H4 (cell line): Measurements from ENCODE around the gene SELENOV. TPM values are rescaled to one million over a fixed set of nuclear protein-coding genes. Genes with fewer than 3 reads are reported as not detected.
A peak's percentile ranks its signal among the peaks of the same experiment; 100 is the strongest.

Experiments
- DNase-seq: peaks from one replicate; pipeline ENCODE4 v3.0.0-alpha.2; 2015; ENCODE audit warnings: low spot score
- total RNA-seq: library from RNA; depleted of rRNA; stranded (reverse); fragments of >200 nt; shearing (Covaris generic); gene quantifications from 2 replicates; pipeline ENCODE4 v1.2.3, GENCODE V29; 2014

The SELENOV gene
- total RNA-seq, 1 experiment from 2014 or later, result not detected

DNA sequence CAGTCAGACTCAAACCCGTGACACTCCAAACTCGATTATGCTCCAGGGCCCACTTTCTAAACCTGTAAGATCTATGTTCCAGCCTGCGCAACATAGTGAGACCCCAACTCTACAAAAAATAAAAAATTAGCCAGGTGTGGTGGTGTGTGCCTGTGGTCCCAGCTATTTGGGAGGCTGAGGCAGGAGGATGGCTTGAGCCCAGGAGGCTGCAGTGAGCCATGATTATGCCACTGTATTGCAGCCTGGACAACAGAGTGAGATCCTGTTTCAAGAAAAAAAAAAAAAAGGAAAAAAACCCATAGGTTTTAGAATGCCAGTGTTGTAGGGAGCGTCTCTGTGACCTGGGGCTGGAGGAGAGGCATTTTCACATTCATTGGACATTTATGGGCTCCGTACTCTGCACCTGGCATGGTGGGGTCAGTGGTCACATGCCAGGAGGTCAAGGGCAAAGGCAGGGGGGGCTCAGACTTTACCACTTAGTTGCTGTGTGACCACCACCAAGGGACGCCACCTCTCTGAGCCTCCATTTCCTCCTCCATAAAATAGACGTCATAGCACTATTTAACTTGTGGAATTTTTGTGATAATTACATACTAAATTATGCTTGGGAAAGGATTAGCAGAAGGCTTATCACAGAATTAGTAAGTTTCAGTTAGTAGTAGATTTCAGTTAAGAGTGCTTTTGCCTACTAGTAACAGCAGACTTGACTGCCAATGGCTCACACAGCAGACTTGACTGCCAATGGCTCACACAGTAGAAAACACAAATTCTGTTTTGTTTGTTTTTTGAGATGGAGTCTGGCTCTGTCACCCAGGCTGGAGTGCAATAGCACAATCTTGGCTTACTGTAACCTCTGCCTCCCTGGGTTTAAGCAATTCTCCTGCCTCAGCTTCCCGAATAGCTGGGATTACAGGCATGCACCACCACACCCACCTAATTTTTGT lies 5.9 kb downstream of the SELENOV start:
- no peak for DNase-seq

DNA sequence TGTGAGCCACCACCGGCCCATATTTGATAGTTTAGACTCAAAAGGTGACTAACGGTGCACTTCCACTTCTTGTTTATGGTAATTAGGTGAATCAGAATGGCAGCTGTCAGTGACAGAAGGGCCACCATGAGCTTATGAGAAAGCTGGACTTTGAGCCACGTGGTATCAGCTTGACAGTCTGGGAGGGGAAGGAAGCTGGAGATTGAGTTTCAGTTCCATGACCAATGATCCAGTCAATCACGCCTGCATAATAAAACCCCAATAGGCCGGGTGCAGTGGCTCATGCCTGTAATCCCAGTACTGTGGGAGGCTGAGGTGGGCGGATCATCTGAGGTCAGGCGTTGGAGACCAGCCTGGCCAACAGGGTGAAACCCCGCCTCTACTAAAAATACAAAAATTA lies 9.6 kb downstream of the SELENOV start:
- DNase-seq, result no peak

DNA sequence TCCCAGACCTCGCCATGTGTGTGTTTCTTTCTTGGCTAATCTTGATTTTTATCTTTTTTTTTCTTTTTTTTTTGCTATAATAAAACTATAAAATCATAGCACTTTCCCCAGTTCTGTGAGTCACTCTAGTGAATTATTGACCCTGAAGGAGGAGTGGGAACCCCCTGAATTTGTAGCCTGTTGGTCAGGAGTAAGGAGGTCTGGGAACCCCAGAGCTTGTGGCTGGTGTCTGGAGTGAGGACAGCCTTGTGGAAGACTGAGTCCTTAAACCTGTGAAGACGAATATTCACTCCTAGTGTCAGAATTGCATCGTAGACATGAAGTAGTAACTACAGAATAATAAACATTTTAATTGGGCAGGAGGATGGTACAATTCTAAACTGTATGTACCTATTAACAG lies 10.3 kb downstream of the SELENOV start:
- DNase-seq, result no peak

DNA sequence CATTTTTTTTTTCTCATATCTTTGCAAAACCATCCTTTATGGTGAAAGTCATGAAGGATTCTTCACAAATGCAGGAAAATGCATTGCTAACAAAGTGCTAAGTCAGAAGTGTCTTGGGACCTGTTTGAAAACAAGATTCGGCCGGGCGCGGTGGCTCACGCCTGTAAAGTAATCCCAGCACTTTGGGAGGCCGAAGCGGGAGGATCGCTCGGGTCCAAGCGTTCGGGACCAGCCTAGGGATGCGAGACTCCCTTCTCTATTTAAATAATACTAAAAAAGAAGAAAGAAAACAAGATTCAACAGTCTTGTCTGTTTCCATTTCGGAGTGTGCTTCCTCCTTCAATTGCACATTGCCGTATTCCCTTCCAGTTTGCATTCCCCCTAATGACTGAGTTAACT lies 16.9 kb downstream of the SELENOV start:
- DNase-seq, result no peak

DNA sequence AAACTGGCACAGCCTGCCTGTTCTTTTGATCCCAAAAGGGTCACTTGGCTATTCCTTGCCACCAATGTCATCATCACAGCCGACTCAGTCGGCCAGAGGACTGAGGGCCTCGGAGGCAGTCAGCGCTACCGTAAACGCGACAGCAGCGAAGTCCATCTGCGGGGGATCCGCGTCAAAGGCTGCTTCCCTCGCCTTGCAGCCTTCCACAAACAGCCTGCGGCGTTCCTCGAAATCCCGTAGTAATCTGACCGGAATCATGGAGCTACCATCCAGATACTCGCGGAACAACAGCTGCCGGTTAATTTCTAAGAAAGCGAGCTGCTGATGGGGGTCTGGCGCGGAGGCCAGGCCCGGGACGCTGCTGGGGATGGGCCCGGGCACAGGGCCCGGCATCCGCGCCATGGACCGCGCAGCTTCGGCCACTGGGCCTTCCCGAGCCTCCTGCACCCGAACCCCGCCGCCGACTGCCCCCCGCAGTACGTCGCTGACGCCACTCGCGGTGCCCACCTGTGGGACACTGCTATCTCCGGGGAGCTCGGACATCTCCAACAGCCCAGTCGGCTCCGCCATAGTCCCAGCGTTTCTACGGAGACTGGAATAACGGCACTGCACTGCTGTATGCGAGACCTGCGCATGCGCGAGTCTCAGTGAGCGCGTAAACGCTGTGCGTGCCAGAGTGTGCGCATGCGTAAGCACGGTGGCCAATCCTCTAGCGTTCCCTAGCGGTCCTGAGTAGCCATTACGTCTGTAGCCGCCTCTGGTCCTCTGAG lies 17.5 kb downstream of the SELENOV start, which contains the start of gene EID2B:
Gene EID2B (minus strand): TSS at position 620 of the 770 bp plus-strand sequence. CDS start 50 bp downstream, at position 570.
- DNase-seq, result peak; percentile 93

DNA sequence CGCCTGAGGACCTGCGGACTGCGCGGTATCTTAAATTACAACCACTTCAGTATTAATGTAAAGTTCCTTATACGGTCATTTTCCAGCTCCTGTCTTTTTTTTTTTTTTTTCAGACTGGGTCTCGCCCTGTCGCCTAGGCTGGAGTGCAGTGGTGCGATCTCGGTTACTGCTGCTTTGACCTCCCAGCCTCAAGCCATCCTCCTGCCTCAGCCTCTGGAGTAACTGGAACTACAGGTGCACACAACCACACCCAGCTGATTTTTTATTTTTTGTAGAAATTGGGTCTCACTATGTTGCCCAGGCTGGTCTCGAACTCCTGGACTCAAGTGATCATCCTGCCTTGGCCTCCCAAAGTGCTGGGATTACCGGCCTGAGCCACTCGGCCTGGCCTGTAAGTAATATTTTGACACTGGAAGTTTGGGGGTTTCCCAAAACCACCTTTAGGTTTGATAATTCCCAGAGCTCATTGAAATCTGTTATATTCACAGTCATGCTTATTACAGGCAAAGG lies 18.1 kb downstream of the SELENOV start:
- no peak for DNase-seq

DNA sequence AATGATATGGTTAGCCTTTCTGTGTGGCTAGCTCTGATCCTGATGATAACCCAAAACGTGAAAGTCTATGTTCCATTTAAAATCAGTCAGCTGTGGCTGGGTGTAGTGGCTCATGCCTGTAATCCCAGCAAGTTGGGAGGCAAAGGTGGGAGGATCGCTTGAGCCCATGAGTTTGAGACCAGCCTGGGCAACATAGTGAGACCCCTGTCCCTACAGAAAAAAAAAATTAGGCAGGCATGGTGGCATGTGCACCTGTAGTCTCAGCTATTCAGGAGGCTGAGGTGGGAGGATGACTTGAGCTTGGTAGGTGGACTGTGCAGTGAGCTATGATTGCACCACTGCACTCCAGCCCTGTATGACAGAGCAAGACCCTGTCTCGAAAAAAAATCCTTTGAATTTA lies 18.9 kb downstream of the SELENOV start:
- no peak for DNase-seq

DNA sequence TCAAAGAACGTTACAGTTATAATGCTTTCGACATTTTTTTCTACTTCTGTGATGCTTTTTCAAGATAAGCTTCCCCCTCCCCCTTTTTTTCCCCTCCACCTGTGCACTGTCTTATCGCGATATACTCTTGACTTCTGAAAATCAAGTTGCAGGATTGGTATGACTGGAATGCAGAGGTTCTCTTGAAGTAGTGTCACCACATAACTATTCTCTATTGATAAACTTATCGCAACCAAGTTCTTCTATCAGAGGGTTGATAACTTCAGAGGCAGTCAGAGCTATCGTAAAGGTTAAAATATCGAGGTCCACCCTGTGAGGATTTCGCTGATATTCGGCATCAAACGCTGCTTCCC lies 24.2 kb downstream of the SELENOV start:
- DNase-seq, result no peak

DNA sequence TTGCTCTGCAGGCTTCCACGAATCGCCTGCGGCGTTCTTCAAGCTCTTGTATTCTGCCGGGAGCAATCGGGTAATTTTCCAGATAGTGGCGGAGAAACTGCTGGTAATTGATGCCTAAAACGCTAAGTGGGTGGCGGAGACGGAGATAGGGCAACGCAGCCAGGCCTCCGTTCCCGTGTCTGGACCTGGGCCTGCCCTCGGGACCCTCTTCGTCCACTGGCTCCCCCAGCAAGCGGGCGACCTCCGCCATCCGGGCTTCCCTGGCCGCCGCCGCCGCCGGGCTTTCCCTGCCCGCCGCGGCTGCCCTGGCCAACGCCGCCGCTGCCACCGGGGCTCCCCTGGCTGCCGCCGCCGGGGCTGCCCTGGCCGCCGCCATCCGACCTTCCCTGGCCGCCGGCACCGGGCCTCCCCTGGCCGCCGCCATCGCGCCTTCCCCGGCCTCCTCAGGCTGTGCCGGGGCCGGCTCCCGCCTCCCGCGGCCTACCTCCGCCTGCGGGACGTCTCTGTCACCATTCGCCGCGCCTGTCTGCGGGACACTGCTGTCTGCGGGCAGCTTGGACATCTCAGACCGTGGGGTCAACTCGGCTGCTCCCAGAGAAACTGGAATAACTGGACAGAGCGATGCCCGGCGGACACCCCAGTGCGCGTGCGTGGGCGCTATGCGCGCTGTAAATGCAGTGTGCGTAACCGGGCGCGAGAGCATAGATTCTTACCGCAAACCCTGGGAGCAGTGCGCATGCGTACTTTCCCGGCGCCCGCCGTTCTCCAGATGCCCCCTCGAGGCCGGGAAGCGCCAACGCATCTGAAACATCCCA lies 24.8 kb downstream of the SELENOV start, which contains the start of gene EID2:
Gene EID2 (minus strand): TSS at position 644 of the 815 bp plus-strand sequence. CDS start 82 bp downstream, at position 562.
- peak; percentile 85 for DNase-seq

DNA sequence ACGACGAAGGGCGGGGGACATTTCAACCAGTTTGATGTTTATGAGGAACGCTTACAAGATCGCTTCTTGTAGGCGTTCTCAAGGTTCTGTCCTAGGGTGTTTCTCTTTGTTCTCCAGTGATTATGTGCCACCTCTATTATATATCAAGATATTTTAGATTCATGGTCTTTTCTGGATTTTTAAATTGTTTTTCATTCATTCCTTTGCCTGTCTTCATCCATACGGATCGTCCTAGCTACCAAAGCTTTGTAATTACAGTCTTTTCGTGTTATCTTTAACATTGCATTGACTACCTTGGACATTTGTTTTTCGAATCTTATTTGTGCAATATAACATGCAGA lies 25.4 kb downstream of the SELENOV start:
- no peak for DNase-seq

DNA sequence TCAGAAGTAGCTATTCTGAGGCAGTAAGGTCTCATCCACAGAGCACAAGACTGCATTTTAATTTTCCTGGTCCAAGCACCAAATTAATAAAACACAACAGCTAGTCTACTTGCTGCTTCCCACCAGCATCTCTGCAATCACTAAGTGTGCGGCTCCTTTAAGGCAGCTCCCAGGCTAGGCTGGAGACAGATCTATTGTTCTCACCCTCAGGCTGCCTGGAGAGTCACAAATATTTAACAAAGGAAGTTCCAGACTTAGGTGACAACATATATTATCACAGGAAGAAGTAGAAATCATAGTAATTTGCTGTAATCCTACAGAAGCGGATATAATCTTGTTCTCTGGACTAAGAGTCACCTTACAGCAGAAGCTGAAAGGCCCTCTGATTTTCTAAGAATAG lies 27.3 kb downstream of the SELENOV start:
- no peak for DNase-seq

DNA sequence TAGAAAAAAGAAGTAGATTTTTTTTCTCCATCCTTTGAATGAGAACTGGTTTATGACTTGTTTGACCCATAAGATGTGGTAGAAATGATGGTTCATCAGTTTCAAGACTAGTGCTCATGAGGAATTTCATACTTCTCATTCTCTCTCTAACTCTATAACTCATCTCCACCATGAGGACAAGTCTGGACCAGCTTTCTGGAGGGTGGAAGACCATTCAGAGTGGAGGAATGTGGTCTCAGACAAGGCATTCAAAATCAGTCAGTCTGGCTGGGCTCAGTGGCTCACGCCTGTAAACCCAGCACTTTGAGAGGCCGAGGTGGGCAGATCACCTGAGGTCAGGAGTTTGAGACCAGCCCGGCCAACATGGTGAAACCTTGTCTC lies 28.5 kb downstream of the SELENOV start:
- no peak for DNase-seq

DNA sequence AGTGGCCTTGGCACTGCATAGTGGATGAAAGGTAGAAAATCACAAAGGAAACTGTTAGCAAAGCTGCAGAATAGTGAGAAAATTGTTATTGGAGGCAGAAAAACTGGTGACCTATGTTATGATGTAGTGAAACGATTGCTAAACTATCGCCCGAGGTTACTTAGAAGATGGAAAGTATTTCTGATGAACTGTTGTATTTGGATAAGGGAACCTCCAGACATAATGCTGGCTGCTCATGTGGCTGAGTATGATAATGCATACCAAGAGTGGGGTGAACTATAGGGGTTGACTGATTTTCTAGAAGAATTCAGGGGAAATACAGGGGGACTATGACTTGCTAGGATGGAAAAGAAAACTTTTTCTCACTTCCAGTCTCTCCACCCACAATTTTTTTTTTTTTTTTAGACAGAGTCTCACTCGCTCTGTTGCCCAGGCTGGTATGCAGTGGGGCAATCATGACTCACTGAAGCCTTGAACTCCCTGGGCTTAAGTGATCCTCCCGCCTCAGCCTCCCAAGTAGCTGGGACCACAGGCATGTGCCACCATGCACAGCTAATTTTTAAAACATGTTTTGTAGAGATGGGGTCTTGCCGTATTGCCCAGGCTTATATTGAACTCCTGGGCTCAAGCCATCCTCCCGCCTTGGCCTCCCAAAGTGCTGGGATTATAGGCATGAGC lies 29.4 kb downstream of the SELENOV start:
- peak; percentile 19 for DNase-seq

DNA sequence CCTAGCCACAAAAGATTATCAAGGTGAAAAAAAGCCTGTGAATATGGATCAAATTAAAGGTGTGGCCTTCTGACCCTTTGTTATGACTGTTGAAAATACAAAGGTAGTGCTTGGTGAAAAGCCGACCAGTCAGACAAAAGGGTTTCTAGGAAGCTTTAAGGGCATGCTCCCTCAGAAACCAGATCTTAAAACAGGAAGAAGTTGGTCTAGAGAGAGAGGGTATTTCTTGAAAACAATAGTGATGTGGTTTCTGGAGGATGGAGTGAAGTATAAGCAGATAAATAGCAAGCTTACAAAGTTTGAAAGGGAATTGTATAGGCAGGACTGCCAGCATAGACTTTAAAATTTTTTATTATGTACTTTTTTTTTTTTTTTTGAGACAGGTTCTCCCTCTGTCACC lies 30.0 kb downstream of the SELENOV start:
- DNase-seq, result no peak

DNA sequence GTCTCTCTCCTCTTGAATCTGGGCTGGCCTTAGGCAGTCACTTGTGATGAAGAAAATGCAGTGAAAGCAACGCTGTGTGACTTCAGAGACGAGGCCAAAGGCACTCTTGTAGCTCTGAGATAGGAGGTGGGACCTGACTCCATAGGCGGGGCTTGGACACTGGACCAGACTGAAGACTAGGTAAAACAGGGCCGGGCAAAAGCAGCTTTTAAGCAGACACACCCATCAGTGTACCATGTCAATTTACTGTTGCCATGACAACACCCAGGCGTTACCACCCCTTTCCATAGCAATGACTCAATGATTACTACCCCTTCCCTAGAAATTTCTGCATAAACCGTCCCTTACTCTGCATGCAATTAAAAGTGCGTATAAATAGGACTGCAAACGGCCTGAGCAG lies 31.7 kb downstream of the SELENOV start:
- DNase-seq, result no peak

DNA sequence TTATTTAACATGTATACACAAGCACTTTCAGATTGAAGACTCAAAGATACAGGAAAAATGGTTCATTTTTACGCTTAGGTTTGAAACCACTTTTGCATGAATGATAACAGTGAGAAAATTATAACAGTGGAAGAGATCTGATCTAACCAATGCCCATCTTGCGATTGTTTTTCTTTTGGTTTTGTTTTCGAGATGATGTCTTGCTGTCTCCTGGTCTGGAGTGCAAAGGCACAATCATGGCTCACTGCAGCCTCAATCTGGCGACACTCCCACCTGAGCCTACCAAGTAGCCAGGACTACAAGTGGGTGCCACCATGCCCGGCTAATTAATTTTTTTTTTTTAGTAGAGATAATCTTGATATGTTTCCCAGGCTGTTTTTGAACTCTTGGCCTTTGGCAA lies 35.3 kb downstream of the SELENOV start:
- DNase-seq, result no peak

DNA sequence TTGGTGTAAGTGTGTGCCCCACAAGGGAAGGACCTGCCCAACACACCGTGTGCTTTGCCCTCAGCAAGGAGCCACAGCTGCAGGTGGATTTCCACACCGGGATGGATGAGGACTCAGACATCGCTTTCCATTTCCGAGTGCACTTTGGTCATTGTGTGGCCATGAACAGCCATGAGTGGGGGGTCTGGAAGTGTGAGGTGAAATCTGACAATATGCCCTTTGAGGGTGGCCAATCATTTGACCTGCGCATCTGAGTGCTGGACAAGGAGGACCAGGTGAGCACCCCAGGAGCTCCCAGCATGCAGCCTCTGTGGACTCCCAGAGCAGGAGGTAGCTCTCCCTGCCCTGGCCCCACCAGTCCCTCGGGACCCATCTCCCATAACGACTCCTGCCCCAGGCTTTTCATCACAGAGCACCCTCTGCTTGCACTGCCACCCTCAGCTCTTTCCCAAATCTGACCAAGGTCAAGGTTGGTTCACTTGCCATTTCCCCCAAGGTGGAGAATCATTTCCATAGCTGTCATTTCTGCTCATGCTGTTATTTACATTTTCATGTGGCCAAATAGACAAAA lies 38.2 kb downstream of the SELENOV start:
- DNase-seq, result no peak

DNA sequence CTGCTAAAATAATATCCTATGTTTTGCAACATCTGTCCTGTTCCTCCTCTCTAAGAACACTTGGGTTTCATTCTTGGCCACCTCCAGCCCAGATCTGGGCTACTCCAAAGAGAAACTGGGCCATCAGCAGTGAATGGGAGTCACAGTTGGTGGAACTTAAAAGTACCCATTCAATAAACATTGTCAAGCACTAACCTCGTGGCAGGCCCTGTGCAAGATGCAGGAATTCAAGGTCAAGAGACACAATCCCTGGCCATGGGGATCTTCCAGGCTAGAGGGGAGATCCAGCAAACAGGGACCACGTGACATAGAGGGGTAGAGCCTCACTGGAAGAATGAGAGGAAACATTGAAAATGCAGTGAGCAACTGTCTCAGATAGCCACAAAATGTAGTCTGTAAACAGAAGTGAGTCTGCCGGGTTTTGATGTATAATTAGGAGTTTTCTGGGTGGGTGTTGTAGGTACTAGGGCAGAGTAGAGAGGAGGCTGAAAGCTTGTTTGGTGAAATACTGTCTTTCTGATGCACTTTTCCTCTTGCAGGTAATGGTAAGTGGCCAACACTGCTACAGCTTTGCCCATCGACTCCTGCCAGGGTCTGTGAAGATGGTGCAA lies 39.9 kb downstream of the SELENOV start:
- no peak for DNase-seq

DNA sequence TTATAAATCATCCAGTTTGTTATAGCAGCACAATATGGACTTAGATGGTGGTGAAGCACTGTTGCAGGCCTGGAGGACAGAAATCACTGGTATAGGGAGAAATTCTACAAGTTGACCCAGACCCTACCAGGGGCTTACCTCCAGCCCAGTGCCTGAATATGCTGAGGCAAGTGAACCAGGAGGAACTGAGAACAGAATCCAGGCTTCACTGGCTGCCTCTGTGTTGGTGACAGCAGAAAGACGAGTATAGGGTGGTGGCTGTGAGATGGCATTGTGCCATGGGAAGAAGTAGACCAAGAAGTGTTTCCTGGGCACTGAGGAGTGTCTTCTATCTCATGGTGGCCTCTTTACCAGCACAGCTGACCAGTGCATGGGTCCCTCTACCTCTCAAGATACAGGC lies 40.9 kb downstream of the SELENOV start:
- no peak for DNase-seq

DNA sequence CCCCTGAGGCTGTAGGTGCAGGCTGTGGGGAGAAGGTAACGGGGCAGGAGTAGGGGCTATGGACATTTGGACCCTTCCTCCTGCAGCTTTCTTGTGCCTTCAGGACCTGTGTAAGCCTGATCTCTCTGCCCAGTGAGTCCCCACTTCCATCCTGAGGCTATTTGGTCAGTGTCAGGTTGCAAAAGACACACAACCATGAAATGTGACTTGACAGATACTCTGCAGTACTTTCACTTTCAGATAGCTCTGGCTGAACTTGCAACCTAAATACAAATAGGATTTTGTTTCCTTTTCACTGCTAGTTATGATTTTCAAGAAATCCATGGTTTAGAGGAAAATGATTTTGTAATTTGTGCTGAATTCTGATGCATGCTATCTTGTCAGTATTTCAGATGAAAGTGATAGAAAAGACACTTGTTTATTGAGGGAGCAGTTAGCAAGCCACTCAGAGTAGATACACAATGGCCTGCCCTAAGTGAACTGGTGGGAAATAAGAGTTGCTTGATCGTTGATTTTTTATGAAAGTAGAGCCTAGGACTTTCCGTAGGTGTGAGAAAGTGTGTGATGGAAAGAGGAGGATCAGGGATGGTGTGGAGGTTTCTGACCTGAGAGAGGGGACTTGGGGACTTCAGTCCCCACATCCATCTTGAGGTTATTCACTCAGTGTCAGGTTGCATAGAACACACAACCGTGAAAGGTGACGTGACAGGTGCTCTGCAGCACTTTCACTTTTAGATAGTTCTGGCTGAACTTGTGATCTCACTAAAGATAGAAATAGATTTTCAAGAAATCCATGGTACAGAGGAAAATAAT lies 43.1 kb downstream of the SELENOV start:
- DNase-seq, result peak; percentile 26
